ENCODE data around the gene SLAMF9.

The SLAMF9 gene

DNA sequence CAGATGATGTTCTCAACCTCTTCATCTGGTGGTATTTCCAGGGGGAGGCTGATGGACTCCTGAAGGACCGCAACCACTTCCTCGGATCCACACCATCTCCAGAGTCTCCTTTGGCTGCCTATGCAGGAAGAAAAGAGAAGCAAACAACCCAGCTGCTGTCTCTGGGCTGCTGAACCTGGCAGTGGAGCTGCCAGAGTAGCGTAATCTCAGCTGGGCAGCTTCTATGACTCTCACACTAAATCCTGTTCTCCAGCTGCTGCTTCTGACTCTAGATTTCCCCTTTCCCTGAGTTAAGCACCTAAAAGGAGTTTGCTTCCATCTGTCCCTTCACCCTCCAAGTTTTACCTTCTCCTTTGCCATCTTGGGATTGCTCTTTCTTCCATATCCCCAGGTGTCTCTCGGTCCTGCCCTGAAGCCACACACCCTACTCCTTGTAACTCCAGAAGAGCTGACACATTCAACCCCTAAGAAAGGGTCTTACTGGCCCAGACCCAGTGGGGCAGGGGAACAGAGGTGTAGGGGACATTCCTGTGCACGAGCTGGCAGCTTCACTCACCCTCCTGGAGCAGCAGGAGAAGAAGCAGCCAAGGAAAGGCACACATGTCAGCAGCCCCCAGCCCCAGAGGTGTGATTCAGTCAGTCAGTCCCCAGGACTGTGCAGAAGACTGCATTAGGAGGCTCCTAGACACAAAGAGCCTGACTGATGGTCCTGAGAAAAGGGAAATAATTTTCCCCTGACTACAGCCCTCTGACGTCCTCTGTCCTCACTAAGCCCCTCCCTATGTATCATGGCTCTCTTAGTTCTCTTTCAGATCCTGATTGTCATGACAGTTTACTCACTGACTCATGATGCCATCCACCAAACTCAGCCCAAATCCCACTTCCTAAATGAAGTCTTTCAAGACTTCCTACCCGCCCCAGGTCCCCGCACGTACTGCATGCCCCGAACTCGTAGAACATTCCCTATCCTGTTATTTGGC, at the start of gene SLAMF9:
TSS of gene SLAMF9 (minus strand) at position 702 of the 980 bp plus-strand sequence. CDS start at position 602, 100 bp downstream.
- peak; percentile 41 for DNase-seq

DNA sequence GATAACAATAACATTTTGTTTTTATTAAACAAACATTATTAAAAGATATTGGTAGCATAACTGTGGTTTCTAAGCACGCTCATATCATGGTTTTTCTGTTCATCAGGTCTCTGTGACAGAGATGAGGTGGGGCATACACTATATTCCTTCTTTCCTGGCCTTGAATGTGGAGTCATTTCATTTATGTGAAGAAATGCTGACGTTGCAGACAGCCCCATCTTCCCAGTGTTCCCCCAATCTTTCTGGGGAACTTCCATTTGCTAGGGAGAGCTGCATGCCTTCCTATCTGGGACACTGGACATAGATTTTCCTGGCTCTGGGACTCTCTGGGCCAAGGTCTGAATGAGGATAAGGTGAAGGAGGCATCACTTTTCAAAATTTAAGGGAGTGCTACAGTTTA, 47.4 kb upstream of the SLAMF9 start:
- DNase-seq, result no peak

DNA sequence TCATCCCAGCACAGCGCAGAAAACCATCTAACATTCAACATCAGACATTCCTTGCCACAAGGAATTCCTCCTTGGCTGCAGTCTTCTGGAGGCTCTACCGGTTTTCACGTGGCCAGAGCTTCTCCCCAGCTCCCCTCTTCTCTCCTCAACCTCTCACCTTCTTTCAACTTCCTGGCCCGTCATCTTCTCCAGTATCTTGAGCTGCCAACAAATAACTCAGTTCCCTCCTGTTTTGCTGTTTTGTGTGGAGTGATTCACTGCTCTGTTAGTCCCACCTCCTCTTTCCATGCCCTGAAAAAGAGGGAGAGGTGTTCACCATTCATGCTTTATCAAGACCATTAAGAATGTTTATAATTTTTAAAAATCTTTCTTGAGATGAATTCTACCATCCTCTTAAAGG, 45.2 kb upstream of the SLAMF9 start:
- no peak for DNase-seq

DNA sequence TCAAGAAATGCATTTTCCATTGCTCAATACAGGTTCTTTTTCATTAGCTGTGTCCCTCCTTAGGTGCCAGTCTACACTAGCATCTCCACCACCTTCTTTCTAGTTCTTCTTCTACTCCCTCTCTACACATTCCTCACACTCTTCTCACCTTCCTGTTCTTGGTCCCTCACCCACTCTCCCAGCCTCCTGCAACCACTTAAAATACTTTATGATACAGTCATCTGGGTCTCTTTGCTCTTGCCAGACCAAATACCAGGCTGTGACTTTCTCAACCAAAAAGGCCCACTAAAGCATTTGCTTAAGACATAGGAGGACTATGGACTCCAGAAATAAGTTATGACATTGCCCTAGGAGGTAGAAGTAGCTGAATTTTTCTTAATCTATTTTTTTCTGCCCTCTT, 42.6 kb upstream of the SLAMF9 start:
- no peak for DNase-seq

DNA sequence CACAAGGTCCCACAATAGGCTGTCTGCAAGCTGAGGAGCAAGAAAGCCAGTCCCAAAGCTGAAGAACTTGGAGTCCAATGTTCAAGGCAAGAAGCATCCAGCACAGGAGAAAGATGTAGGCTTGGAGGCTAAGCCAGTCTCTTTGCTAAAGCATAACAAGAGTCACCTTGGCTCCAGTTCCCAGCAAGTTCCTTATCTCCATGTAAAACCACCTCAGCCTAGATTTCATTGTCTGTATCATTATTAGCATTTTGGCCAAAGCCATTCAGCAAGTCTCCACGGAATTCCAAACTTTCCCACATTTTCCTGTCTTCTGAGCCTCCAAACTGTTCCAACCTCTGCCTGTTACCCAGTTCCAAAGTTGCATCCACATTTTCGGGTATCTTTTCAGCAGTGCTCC, 40.9 kb upstream of the SLAMF9 start:
- no peak for DNase-seq

DNA sequence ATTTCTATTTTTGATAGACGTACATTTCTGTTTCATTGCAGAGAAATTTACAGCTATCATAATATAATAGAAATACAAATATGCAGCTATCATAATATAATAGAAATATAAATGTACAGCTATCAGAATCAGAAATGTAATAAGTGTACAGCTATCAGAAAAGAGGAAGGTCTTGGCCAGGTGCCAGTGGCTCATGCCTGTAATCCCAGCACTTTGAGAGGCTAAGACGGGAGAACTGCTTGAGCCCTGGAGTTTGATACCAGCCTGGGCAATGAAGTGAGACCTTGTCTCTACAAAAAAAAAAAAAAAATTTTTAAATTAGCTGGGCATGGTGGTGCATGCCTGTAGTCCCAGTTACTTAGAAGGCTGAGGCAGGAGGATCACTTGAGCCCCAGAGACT, 39.9 kb upstream of the SLAMF9 start:
- no peak for DNase-seq

DNA sequence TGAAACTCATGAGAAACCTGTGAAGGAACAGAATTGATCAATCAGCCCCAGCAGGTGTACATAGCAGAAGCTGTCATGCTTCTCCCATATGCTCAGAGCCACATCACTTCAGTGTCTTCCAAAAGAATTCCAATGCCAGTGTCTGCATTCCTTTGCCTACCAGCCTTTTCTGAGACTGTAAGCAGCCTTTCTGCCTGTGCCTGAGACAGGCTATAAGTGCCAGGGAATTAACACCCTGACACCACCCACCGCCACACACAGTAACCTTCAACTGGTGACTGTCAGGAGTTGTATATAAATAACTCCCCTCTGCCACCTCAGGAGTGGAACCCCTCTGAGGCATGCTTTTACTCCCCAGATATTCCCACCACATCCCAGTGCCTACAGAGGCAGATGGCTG, 38.1 kb upstream of the SLAMF9 start:
- no peak for DNase-seq

DNA sequence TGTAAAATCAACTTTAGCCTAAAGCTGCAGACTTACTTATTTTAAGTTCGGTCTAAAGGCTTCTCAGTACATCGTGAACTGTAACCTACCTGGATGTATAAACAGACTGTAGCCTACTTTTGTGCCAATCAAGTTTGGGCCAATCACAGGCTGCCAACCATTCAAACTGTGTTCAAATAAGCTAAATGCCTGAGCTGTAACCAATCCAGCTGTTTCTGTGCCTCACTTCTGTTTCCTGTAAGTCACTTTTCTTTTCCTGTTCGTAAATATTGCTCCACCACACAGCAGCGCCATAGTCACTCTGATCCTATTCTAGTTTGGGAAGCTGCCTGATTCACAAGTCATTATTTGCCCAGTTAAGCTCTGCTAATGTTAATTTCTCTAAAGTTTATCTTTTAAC, 37.5 kb upstream of the SLAMF9 start:
- peak; percentile 49 for DNase-seq

DNA sequence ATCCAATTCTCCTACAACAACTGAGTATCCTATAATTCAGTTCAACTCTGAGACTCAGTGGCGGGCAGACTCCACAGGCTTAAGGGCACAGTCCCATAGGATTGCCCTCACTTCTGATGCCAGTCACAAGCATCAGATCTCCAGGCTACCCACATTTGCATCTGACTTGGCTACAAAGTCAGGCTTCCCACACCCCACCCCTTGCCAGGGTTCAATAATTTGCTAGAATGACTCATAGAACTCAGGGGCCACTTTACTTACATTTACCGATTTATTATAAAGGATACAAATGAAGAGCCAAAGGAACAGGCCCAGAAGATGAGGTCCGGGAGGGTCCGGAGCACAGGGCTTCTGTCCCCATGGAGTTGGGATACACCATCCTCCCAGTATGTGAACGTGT, 36.0 kb upstream of the SLAMF9 start:
- DNase-seq, result no peak

DNA sequence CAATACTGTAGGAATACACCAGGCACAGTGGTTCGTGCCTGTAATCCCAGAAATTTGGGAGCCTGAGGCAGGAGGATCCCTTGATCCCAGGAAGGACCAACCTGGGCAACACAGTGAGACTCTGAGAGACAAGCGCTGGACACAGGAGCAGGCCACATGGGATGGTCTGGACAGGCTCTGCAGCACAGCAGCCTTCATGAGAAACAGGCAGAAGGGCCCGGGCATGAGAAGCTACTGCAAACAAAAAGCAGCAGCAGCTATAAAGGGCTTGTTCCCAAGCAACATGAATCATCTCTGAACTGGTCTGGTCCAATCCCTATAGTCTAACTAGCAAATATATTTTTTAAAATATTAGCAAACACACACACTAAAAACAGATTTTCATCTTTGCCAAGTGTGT, 35.5 kb upstream of the SLAMF9 start:
- DNase-seq, result no peak

DNA sequence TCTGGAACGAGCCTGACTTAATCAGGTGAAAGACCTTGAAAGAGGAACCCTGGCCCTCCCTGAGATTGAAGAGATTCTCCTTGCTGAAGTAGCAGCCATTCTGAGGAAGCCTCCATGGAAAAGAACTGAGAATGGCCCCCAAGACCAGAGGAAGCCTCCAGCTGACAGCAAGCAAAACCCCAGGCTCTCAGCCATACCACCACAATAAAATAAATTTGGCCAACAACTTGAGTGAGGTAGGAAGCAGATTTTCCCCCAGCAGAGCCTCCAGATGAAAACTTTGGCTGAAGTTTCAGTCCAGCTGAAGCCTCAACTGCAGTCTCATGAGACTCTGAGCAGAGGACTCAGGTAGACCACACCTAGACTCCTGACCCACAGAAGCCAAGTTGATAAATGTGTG, 34.0 kb upstream of the SLAMF9 start:
- DNase-seq, result no peak

DNA sequence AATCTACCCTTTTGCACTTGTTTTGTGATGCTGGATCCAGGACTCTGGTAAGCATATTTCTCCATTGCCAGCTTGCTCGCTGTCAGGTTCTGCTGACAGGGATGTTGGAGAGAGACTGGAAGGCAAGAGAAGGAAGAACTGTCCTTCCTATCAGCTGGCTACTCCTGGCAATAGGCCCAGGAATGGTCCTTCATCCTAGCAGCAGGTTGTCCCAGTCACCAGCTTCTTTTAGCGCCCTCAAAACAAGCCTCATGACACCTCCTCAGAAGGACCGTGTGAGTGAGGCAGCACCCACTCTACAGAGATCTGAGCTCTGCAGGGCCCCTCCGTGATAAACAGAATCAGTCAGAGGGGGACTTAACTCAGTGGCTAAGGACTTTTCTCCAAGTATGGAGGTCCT, 33.1 kb upstream of the SLAMF9 start:
- peak; percentile 30 for DNase-seq

DNA sequence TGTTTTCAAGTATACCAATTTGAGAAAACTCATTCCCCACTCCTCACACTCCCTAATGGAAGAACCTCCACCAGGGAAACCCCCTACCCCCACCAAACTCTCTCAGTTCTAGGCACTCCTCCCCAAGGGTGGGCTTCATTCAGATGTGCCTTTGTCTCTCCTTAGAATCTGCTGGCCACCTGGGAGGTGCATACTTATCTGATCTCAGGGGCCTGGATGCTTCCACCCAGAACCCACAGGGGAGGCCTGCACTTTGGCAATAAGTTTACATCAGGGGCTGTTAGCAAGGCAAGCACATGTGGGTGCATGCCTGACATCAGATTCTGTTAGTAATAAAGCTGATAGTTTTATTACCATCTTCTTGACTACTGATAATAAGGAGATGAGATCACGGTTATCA, 32.5 kb upstream of the SLAMF9 start:
- DNase-seq, result no peak

DNA sequence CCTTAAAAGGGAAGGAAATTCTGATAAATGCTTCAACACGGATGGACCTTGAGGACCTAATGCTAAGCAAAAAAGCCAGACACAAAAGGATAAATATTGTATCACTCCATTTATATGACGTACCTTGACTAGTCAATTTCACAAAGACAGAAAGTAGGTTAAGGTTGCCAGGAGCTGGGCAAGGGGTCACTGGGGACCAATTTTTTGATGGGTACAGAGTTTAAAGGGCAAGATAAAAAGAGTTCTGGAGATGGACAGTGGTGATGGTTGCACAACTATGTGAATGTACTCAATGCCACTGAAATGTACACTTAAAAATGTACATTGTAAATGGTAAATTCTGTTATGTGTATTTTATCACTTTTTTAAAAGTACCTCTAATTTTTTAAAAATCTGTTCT, 32.1 kb upstream of the SLAMF9 start:
- no peak for DNase-seq

DNA sequence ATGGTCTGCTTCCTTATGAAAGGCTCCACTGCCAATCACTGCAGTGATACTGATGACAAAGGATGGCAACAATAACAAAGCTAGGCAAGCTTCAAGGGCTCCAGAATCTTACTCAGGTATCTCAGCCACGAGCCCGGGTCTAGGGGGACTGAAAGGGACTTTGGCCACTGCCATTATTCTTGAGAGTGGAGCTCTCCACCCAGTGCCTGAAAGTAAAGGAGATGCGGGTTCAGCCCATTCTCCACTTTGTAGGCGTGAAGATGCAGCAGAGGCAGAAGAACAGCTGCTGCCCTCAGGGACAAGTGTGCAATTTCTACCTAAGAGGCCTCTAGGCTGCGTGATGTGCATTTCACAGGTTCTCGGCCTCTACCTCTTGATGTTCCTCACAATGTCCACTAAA, 31.4 kb upstream of the SLAMF9 start:
- DNase-seq, result no peak

DNA sequence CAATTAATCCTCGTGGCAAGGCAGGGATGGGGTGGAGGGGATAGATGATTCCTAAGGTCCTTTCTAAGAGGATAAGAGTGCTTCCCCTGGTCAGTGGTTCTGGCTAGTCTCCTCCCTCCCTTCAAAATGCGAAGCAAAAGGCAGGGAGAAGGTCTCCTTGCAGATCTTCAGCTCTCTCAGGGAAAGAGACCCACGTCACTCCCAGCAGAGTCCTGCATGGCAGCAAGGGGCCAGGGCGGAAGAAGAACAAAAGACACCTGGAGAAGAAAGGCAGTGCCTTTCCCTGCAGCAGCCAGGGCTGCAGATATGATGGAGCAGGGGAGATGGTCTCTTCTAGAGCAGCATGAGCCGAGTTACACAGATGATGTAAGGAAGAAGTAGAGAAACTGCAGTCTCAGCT, 29.6 kb upstream of the SLAMF9 start:
- no peak for DNase-seq

DNA sequence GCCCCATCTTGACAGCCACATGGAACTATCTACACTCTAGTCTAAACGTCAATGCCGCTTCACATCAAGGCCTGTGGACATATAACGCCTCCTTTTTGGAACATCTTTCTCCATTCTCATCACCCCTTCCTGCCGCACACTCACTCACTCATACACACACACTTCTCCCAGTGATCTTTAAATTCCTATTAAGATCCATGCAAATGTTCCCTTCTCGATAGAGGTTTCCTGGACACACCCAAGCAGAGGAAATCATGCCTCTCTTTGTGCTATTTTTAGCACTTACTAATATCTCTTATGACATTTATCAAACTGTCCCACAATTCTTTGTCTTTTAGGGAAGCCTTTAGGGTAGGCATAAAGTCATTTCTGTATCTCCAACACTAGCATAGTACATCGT, 28.2 kb upstream of the SLAMF9 start:
- DNase-seq, result no peak

DNA sequence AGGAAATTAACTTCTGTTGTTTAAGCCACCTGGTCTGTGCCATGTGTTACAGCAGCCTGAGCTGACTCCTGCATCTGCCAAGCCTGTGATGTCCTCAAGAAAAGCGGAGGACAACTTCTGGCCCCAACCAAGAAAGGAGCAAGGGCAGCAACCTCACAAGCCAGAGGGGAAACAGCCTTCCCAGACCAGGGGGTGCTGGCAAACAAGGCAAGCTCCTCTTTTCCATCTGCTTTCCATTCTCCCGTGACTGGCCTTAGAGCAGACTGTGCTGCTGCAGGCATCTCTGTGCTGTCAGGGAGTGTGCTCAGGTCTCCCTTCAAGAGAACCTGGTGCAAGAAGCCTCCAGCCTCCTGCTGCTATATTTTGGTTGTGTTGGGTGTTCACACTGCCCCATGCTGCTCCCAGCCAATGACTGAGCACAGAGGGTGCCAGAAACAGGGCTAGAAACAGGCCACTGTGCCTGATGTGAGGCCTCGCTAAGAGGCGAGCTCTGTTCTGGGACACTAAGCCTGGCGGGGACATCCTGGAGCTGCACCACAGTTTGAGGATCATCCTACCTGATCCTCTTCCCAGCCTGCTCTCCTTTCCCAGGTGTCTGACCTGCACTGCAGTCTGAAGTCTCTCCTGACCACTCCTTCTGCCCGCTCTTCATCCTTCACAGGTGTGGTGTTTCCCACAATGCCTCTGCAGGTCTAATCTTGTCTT, 27.5 kb upstream of the SLAMF9 start:
- no peak for DNase-seq

DNA sequence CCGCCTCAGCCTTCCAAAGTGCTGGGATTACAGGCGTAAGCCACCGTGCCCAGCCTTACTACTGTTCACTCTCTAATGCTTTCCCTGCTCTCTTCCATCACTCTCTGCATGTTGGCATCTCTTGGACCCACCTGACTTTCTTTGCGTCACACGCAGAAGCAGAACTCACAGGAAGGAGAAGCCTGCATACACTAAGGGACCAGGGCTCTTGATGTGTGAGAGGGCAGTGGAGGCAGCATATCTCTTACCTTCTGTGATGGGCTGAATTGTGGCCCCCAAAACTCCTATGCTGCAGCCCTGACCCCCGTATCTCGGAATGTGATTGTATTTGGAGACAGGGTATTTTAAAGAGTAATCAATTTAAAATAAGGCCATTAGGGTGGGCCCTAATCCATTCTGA, 26.7 kb upstream of the SLAMF9 start:
- DNase-seq, result no peak

DNA sequence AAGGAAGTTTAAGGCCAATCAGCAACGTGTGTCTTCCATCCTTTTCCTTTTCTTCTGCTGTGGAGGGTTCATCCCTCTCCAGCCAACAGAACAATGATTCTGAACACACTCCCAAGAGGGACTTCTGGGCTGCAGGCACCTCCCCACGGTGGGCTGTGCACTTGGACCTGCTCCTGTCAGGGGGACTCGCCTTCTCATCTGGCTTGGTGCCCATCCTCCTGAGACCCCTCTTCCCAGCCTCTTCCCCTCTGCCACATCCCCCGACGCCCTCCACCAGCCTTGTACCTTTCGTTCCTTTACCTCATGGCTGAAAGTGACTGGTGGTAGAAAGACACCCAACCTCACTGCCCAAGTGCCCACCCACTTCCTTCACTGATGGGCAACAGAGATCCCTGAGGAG, 26.0 kb upstream of the SLAMF9 start:
- no peak for DNase-seq

DNA sequence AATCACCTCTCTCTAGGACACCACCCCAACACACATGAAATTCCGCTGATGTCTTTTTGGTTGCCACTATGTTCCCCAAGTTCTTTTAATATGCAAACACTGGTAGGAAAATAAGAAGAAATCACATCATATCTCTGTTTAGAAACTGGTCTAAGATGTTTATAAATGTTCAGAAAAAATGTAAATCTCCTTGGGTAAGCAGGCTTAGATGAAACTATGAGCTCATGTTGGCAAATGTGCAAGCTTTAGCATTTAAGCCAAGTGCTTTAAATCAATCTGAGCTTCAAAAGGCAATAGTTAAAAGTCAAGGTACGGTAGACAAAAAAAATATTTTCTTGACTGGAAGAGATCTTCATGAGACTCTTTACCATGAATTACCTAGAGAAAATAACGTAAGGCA, 25.2 kb upstream of the SLAMF9 start:
- no peak for DNase-seq

DNA sequence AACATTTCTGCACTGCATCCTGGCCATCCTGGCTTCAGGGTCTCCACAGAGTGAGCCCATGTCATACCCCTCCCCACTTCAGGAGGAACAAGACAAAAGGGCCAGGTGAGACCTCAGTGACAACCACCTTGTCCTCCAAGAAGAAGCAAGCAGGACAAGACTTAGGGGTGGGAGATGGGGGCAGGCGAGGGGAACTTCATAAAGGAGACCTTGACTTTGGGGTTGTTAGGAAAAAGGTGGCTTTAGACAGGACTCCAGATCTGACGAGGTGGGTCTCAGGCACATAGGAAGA, 24.0 kb upstream of the SLAMF9 start:
- DNase-seq, result no peak

DNA sequence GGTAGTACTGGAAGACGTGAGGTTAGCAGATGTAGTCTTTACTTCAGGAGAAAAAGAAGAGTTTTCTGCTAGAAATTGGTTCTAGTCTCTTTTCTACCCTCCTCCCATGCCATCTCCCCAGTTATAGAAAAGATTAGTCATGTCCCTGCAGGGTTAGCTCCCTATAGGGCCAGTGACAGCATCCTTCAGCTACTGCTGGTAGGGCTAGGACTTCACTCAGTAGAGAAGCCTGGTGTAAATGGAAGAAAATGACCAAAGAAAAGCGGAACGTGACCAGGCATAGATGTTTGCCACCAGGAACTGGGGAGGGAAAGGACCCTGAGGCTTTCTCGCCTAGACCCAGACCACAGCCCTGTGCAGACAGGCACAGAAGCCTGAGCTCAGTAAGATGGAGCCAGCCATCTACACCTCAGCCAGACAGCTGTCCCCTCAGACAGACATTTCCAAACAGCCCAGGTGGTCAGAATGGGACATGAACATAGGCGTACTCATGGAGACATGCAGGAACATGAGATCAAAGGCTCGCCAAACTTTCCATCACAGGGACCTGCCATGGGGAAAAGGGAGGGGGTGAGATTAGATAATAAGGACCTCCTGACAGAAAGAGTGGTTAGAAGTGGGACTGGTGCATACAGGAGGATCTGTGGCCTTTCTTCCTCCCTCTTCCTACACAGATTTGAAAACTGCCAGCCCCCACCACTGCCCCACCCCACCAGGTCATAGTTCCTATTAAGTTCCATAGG, 23.5 kb upstream of the SLAMF9 start:
- no peak for DNase-seq

All from hematopoietic multipotent progenitor cell treated with erythropoietin and hydrocortisone succinate and interleukin-3 and kit ligand, for 6 days (in vitro differentiated cells).